Measurements from ENCODE around the gene HNRNPC. TPM values are rescaled to one million over a fixed set of nuclear protein-coding genes. Genes with fewer than 3 reads are reported as not detected.
"Not testable (repeated sequence)": the region's sequence is repeated elsewhere in the genome, so short reads cannot be mapped to it uniquely, and the experiment has no call there.

HNRNPC gene
- polyA plus RNA-seq, 1 donor from 2014 or later: 1,176 TPM

DNA sequence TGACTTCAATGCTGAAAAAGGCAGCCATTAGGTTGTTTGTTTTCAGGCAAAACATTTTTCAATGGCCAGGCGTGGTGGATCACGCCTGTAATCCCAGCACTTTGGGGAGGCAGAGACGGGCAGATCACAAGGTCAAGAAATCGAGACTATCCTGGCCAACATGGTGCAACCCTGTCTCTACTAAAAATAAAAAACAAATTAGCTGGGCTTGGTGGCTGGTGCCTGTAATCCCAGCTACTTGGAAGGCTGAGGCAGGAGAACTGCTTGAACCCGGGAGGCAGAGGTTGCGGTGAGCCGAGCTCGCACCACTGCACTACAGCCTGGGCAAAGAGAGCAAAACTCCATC is 13.2 kb downstream of the HNRNPC start:
- H3K27me3 ChIP-seq (ENCODE audit: insufficient read depth, low read depth, low read length); H3K27ac ChIP-seq (ENCODE audit: low read length); H3F3A ChIP-seq (ENCODE audit: insufficient read depth, low read length, poor library complexity, severe bottlenecking); H3K9me2 ChIP-seq (ENCODE audit: insufficient read depth, low read length); H3K9me3 ChIP-seq (ENCODE audit: low read length); H3K4me2 ChIP-seq (ENCODE audit: low read length); H2AFZ ChIP-seq (ENCODE audit: low read depth, low read length); H3K9ac ChIP-seq (ENCODE audit: low read length); H3K36me3 ChIP-seq (ENCODE audit: insufficient read depth, low read length); H3K4me3 ChIP-seq (ENCODE audit: low read length): not testable (repeated sequence)
- H3K79me2 ChIP-seq (replicated peaks; ENCODE audit: insufficient read depth, low read length): peaks cover 91% of the 10 kb centered on the region
- peaks cover 29% of the 10 kb centered on the region for H4K20me1 ChIP-seq (ENCODE audit: insufficient read depth)

DNA sequence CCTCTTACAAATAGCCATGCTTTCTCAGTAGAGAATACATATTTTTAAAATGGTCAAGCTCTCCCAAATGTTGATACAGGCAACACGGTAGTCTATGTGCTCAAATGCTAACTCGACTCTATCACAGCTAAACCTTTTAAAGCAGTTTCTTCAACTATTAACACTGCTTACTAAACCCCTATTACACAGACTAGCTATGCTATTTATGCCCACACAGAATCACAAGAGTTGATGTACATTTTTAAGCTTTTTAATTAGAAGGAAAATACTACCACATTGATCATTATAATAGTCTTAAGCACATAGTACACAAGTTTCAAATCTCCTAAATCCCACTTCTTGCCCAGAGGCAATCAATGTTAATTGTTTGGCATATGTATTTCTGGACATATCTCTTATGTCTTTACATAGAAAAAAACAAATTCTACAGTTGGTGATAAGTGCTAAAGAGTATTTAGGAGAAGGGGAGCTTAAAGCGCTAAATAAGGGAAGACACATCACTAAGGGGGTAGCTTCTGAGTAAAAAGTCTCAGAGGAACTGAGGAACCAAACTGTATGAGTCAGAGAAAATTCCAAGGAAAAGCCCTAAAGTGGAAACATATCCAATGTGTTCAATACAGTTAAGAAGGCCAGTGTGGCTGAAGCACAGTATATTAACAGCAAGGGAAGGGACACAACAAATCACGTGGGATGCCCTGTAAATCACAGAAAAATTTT is 13.7 kb downstream of the HNRNPC start:
- H4K20me1 ChIP-seq (ENCODE audit: insufficient read depth): peaks cover 26% of the 10 kb centered on the region
- H3K9me2 ChIP-seq (ENCODE audit: insufficient read depth, low read length): no peaks in the 10 kb centered on the region
- H3K4me3 ChIP-seq (ENCODE audit: low read length): no peak overlapping the region
- H3F3A ChIP-seq (ENCODE audit: insufficient read depth, low read length, poor library complexity, severe bottlenecking): no peaks in the 10 kb centered on the region
- no peak overlapping the region for H3K27ac ChIP-seq (ENCODE audit: low read length)
- TF ChIP-seq SMC3 (conservative IDR thresholded peaks at IDR 0.05; ENCODE audit: poor library complexity) (no peak), RAD21 (conservative IDR thresholded peaks at IDR 0.05) (no peak), POLR2AphosphoS5 (IDR thresholded peaks at IDR 0.05) (no peak), EP300 (conservative IDR thresholded peaks at IDR 0.05; ENCODE audit: poor library complexity, severe bottlenecking) (no peak), EZH2 (IDR thresholded peaks at IDR 0.05; ENCODE audit: borderline replicate concordance, insufficient read depth, low read length, poor library complexity, severe bottlenecking) (no peak), MXI1 (conservative IDR thresholded peaks at IDR 0.05; ENCODE audit: poor library complexity, severe bottlenecking) (no peak), TAF1 (IDR thresholded peaks at IDR 0.05; ENCODE audit: low read depth) (no peak)
- TF ChIP-seq, protein P1, sequence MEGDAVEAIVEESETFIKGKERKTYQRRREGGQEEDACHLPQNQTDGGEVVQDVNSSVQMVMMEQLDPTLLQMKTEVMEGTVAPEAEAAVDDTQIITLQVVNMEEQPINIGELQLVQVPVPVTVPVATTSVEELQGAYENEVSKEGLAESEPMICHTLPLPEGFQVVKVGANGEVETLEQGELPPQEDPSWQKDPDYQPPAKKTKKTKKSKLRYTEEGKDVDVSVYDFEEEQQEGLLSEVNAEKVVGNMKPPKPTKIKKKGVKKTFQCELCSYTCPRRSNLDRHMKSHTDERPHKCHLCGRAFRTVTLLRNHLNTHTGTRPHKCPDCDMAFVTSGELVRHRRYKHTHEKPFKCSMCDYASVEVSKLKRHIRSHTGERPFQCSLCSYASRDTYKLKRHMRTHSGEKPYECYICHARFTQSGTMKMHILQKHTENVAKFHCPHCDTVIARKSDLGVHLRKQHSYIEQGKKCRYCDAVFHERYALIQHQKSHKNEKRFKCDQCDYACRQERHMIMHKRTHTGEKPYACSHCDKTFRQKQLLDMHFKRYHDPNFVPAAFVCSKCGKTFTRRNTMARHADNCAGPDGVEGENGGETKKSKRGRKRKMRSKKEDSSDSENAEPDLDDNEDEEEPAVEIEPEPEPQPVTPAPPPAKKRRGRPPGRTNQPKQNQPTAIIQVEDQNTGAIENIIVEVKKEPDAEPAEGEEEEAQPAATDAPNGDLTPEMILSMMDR (IDR thresholded peaks at IDR 0.05; ENCODE audit: poor library complexity, severe bottlenecking): no peak
- no peaks in the 10 kb centered on the region for H3K9me3 ChIP-seq (ENCODE audit: low read length)
- H3K9ac ChIP-seq (ENCODE audit: low read length): no peak overlapping the region
- no peaks in the 10 kb centered on the region for H3K27me3 ChIP-seq (ENCODE audit: insufficient read depth, low read depth, low read length)
- no peak overlapping the region for H3K4me2 ChIP-seq (ENCODE audit: low read length)
- no peak overlapping the region for H2AFZ ChIP-seq (ENCODE audit: low read depth, low read length)
- H3K79me2 ChIP-seq (replicated peaks; ENCODE audit: insufficient read depth, low read length): peaks cover 89% of the 10 kb centered on the region
- H3K36me3 ChIP-seq (ENCODE audit: insufficient read depth, low read length): no peaks in the 10 kb centered on the region

DNA sequence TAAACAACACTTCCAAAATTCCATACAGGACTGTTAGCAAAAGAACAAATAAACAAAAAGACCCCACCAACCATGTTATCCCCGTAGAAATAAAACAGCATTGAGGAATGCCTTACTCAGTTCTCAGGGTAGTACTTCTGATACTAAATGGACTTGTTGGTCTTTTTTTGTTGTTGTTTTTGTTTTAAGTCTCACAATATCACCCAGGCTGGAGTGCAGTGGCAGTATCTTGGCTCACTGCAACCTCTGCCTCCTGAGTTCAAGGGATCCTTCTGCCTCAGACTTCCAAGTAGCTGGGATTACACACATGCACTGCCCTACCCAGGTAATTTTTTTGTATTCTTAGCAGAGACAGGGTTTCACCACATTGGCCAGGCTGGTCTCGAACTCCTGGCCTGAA is 17.1 kb downstream of the HNRNPC start:
- Histone ChIP-seq H3K4me2 (ENCODE audit: low read length) (no peak overlapping the region), H3F3A (ENCODE audit: insufficient read depth, low read length, poor library complexity, severe bottlenecking) (no peaks in the 10 kb centered on the region), H3K9me3 (ENCODE audit: low read length) (no peaks in the 10 kb centered on the region), H3K79me2 (replicated peaks; ENCODE audit: insufficient read depth, low read length) (peaks cover 93% of the 10 kb centered on the region), H3K9me2 (ENCODE audit: insufficient read depth, low read length) (no peaks in the 10 kb centered on the region), H2AFZ (ENCODE audit: low read depth, low read length) (no peak overlapping the region), H3K4me3 (ENCODE audit: low read length) (no peak overlapping the region), H3K36me3 (ENCODE audit: insufficient read depth, low read length) (peaks cover 13% of the 10 kb centered on the region), H3K9ac (ENCODE audit: low read length) (no peak overlapping the region), H3K27me3 (ENCODE audit: insufficient read depth, low read depth, low read length) (no peaks in the 10 kb centered on the region), H4K20me1 (ENCODE audit: insufficient read depth) (peaks cover 32% of the 10 kb centered on the region), H3K27ac (ENCODE audit: low read length) (no peak overlapping the region)
- TF ChIP-seq, protein P1 (IDR thresholded peaks at IDR 0.05; ENCODE audit: poor library complexity, severe bottlenecking): no peak
- no peak for TF ChIP-seq EP300 (conservative IDR thresholded peaks at IDR 0.05; ENCODE audit: poor library complexity, severe bottlenecking)
- TF ChIP-seq TAF1 (IDR thresholded peaks at IDR 0.05; ENCODE audit: low read depth): no peak
- TF ChIP-seq RAD21 (conservative IDR thresholded peaks at IDR 0.05): no peak
- no peak for TF ChIP-seq POLR2AphosphoS5 (IDR thresholded peaks at IDR 0.05)
- TF ChIP-seq SMC3 (conservative IDR thresholded peaks at IDR 0.05; ENCODE audit: poor library complexity): no peak
- TF ChIP-seq, protein P2, sequence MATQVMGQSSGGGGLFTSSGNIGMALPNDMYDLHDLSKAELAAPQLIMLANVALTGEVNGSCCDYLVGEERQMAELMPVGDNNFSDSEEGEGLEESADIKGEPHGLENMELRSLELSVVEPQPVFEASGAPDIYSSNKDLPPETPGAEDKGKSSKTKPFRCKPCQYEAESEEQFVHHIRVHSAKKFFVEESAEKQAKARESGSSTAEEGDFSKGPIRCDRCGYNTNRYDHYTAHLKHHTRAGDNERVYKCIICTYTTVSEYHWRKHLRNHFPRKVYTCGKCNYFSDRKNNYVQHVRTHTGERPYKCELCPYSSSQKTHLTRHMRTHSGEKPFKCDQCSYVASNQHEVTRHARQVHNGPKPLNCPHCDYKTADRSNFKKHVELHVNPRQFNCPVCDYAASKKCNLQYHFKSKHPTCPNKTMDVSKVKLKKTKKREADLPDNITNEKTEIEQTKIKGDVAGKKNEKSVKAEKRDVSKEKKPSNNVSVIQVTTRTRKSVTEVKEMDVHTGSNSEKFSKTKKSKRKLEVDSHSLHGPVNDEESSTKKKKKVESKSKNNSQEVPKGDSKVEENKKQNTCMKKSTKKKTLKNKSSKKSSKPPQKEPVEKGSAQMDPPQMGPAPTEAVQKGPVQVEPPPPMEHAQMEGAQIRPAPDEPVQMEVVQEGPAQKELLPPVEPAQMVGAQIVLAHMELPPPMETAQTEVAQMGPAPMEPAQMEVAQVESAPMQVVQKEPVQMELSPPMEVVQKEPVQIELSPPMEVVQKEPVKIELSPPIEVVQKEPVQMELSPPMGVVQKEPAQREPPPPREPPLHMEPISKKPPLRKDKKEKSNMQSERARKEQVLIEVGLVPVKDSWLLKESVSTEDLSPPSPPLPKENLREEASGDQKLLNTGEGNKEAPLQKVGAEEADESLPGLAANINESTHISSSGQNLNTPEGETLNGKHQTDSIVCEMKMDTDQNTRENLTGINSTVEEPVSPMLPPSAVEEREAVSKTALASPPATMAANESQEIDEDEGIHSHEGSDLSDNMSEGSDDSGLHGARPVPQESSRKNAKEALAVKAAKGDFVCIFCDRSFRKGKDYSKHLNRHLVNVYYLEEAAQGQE (IDR thresholded peaks at IDR 0.05; ENCODE audit: borderline replicate concordance): no peak
- no peak for TF ChIP-seq MXI1 (conservative IDR thresholded peaks at IDR 0.05; ENCODE audit: poor library complexity, severe bottlenecking)
- no peak for TF ChIP-seq EZH2 (IDR thresholded peaks at IDR 0.05; ENCODE audit: borderline replicate concordance, insufficient read depth, low read length, poor library complexity, severe bottlenecking)

Data from neural cell (in vitro differentiated cells).